Measurements from ENCODE around the gene WNT6.

The WNT6 gene

GRCh38 chr2:218885981-218886947, 26.7 kb downstream of the WNT6 start:
- no peak for TF ChIP-seq CTCF (IDR thresholded peaks at IDR 0.05; ENCODE audit: low read depth, low read length)
- DNase-seq (ENCODE audit: low read depth in 2 of 2), result no peak
- no peak overlapping the region for H3K4me3 ChIP-seq (replicated peaks in 1 of 2; ENCODE audit: low read depth in 2 of 2, low read length in 2 of 2)

- no peak overlapping the region for H3K4me3 ChIP-seq (replicated peaks in 1 of 2; ENCODE audit: low read depth in 2 of 2, low read length in 2 of 2)
- DNase-seq (ENCODE audit: low read depth in 2 of 2), result no peak
- TF ChIP-seq CTCF (IDR thresholded peaks at IDR 0.05; ENCODE audit: low read depth, low read length), result no peak
Observed at GRCh38 chr2:218887079-218887478, 27.5 kb downstream of the WNT6 start.

- no peak for TF ChIP-seq CTCF (IDR thresholded peaks at IDR 0.05; ENCODE audit: low read depth, low read length)
- H3K4me3 ChIP-seq (replicated peaks in 1 of 2; ENCODE audit: low read depth in 2 of 2, low read length in 2 of 2), result no peak overlapping the region
- no peak for DNase-seq (ENCODE audit: low read depth in 2 of 2)
Observed at GRCh38 chr2:218888341-218888740, 28.7 kb downstream of the WNT6 start.

GRCh38 chr2:218889937-218890336, 30.3 kb downstream of the WNT6 start:
- H3K4me3 ChIP-seq (replicated peaks in 1 of 2; ENCODE audit: low read depth in 2 of 2, low read length in 2 of 2), result no peak overlapping the region
- DNase-seq (ENCODE audit: low read depth in 2 of 2), result no peak
- no peak for TF ChIP-seq CTCF (IDR thresholded peaks at IDR 0.05; ENCODE audit: low read depth, low read length)

GRCh38 chr2:218890369-218890768, 30.8 kb downstream of the WNT6 start:
- no peak overlapping the region for H3K4me3 ChIP-seq (replicated peaks in 1 of 2; ENCODE audit: low read depth in 2 of 2, low read length in 2 of 2)
- no peak for DNase-seq (ENCODE audit: low read depth in 2 of 2)
- no peak for TF ChIP-seq CTCF (IDR thresholded peaks at IDR 0.05; ENCODE audit: low read depth, low read length)

- DNase-seq (ENCODE audit: low read depth in 2 of 2), result no peak
- TF ChIP-seq CTCF (IDR thresholded peaks at IDR 0.05; ENCODE audit: low read depth, low read length), result no peak
- no peak overlapping the region for H3K4me3 ChIP-seq (replicated peaks in 1 of 2; ENCODE audit: low read depth in 2 of 2, low read length in 2 of 2)
Observed at GRCh38 chr2:218891275-218892135, 31.9 kb downstream of the WNT6 start.

Measured in cardiac fibroblast (primary cell).